ENCODE measurements around the gene NREP. TPM values are rescaled to one million over a fixed set of nuclear protein-coding genes. Genes with fewer than 3 reads are reported as not detected.

Gene NREP
- total and polyA plus RNA-seq, 2 donors (not counting 3 experiments of a cell fraction or from before 2014, with no cell fraction given) = 96.7 to 112 TPM

Small RNA genes lying within 50 kb of the gene (small RNA-seq; reads per million reads assigned to genes)
- gene RN7SKP57 (ENCODE audit: insufficient read depth, insufficient read length, low read depth, low replicate concordance) = not detected

Other genes with a start within 250 kb of the NREP start
- gene STARD4, start 244.7 kb downstream of the NREP start, total RNA-seq = 77.1 and 87.8 TPM in 2 replicates
- 21.4 and 33.6 TPM in 2 replicates for gene STARD4, start 244.7 kb downstream of the NREP start, polyA plus RNA-seq

Data from endothelial cell of umbilical vein (primary cell).